GM18505 (cell line): ENCODE measurements around the gene DPEP3.

Source experiments
- ATAC-seq: cut with Tn5 transposase; IDR thresholded peaks from one replicate; pipeline ENCODE4 v1.9.1; 2021; ENCODE audit not compliant: unreplicated experiment
- POLR2A ChIP-seq: IDR thresholded peaks from 4 replicates; pipeline ENCODE4 v1.6.1; 2011; ENCODE audit warnings: borderline replicate concordance; ENCODE audit not compliant: insufficient read depth, insufficient read length; ENCODE audit errors: extremely low read depth

Gene DPEP3

GRCh38 chr16:67951485-67951884 is 28.8 kb downstream of the DPEP3 start:
- no peak for ATAC-seq

GRCh38 chr16:67950335-67950843 is 29.9 kb downstream of the DPEP3 start:
- ATAC-seq = no peak
- no peak for TF ChIP-seq POLR2A

More at GRCh38 chr16:67951485-67951884, 28.8 kb downstream of the DPEP3 start:
- no peak for TF ChIP-seq POLR2A

GRCh38 chr16:67949645-67950044 is 30.7 kb downstream of the DPEP3 start:
- no peak for ATAC-seq
- TF ChIP-seq POLR2A = no peak

- TF ChIP-seq POLR2A = no peak
- no peak for ATAC-seq
These were observed 32.3 kb downstream of the DPEP3 start for GRCh38 chr16:67948015-67948414.

GRCh38 chr16:67946966-67947558 is 33.2 kb downstream of the DPEP3 start:
- no peak for ATAC-seq
- TF ChIP-seq POLR2A = no peak

- no peak for ATAC-seq
- no peak for TF ChIP-seq POLR2A
These were observed 34.1 kb downstream of the DPEP3 start for GRCh38 chr16:67946128-67946569.

- ATAC-seq = no peak
- TF ChIP-seq POLR2A = no peak
These were observed 34.8 kb downstream of the DPEP3 start for GRCh38 chr16:67945392-67945933.

GRCh38 chr16:67944690-67945391 is 35.5 kb downstream of the DPEP3 start:
- TF ChIP-seq POLR2A = no peak
- no peak for ATAC-seq

GRCh38 chr16:67943619-67944504 is 36.4 kb downstream of the DPEP3 start, which contains the start of gene LCAT:
LCAT (minus strand) TSS chr16:67944120; CDS start chr16:67944101, 19 bp downstream.
- ATAC-seq = no peak
- TF ChIP-seq POLR2A = no peak

- TF ChIP-seq POLR2A = no peak
- ATAC-seq = no peak
These were observed 37.1 kb downstream of the DPEP3 start for GRCh38 chr16:67943256-67943618.

- no peak for ATAC-seq
- TF ChIP-seq POLR2A = no peak
These were observed 37.6 kb downstream of the DPEP3 start for GRCh38 chr16:67942510-67943255.

GRCh38 chr16:67942200-67942509 is 38.1 kb downstream of the DPEP3 start:
- ATAC-seq = no peak
- TF ChIP-seq POLR2A = no peak

- TF ChIP-seq POLR2A = no peak
- no peak for ATAC-seq
These were observed 38.7 kb downstream of the DPEP3 start for GRCh38 chr16:67941469-67942199.
